Measurements from ENCODE around the gene SOX14.

SOX14 gene

DNA sequence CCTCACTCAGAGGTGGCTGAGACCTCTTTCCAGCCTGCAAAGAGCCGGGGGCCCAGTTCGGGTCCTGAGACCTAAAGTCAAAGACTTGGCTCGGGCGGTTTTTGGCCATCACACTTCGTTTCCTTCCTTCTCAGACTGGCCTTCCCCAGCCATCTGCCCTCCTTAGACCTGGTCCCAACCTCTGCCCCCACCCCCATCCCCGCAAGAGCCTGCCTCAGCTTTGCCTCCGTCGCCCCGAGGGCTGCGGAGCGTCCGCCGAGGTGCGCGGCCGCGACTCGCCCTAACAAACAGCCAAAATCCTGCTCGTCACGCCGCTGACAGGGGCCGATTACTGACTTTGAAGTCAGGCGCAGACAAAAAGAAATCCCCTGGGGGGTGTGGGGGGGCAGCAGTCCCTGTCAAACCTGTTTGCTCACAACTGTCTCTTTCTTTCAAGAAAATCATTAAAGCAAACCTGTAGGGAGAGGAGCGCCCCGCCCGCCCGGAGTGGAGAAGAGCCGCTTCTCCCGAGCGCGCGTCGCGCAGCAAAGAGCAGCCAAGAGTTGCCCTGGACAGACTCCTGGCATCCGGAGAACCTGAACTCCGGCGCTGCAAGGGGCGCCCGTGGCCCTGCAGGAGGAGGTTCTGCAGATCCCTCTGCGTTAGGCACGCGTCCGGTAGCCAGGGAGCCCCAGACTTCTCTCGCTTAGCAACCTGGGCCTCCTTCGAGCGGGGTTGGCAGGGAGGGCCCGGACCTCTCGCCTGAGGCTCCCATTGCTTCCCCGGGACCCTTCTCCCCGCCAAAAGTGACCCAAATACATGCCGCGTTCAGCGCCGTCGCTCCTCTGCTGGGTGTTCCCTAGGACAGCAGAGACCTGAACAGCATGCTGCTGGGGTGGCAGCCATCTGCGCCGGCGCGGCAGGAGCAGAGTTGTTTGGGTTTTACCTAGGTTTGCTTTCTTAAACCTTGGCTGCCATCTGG, 4.5 kb downstream of the SOX14 start:
- no peak for DNase-seq (ENCODE audit: low read depth in 2 of 2, low spot score in 1 of 2)

DNA sequence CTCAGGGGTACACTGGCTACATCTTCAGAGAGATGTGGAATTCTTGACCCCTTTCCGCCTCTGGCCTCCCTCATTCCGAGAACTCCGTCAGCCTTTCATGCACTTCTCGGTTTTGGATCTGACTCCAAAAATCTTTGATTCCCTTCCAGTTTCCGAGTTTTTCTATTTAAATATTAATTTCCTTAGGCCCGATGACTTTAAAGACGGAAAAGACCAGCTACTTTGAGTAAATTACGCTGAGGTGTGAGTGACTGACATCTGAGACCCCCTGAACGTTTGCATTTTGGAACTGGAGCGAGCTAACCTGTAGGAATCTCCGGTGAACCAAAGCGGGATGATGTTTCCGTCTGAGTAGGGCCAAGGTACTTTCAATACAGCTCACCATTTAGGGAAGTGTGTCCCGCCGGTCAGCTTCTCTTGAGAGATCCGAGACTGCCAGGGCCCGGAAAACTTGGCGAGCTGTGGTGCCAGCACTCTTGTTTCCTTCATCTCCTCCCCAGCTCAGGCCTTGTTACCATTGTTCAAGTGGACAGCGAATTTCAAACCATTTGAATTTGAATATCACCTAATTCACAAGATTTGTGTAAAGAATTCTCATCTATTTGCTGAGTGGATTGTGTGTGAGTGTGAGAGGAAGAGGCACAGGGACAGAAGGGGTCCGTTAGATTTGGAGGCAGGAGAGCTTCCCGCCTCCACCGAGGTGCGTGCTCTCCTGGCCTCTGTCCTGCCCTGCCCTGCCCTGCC, 5.4 kb downstream of the SOX14 start:
- DNase-seq (ENCODE audit: low read depth in 2 of 2, low spot score in 1 of 2), result no peak

DNA sequence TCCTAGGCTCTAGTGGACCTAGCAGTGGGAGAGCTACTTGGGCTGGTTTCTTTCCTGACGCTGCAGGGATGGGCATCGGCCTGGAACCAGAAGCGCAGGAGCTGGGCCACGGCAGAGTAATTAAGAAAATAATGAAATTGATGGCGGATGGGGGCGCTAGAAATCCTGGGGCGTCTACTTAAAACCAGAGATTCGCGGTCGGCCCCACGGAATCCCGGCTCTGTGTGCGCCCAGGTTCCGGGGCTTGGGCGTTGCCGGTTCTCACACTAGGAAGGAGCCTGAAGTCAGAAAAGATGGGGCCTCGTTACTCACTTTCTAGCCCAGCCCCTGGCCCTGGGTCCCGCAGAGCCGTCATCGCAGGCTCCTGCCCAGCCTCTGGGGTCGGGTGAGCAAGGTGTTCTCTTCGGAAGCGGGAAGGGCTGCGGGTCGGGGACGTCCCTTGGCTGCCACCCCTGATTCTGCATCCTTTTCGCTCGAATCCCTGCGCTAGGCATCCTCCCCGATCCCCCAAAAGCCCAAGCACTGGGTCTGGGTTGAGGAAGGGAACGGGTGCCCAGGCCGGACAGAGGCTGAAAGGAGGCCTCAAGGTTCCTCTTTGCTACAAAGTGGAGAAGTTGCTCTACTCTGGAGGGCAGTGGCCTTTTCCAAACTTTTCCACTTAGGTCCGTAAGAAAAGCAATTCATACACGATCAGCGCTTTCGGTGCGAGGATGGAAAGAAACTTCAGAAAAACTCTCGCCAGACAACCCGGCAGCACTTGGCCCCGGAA, 6.1 kb downstream of the SOX14 start:
- no peak for DNase-seq (ENCODE audit: low read depth in 2 of 2, low spot score in 1 of 2)

DNA sequence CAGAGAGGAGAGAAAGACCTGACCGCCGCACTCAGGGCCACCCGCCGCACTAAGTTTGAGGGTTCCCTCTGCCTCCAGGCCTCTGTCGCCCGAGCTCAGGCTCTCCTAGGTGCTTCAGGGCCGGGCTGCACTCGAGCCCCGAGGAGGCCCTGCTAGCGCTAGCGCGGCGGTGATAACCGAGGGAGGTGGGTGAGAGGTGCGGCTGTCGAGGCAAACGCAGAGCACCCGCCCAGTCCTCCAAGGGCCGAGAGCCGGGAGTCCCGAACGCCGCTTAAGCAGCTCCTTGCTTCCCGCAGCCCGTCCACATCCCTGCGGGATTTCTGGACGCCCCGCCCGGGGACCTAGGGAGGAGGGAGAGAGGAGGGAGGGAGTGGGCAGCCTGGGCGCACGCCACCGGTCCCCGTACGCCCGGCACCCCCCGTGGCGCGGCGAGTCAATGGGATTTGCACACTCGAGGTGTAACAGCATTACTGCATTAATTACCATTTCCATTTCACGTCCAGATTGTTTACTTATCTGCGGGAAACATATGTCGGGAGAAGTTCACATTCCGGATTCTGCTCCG, 6.8 kb downstream of the SOX14 start:
- DNase-seq (ENCODE audit: low read depth in 2 of 2, low spot score in 1 of 2), result no peak

DNA sequence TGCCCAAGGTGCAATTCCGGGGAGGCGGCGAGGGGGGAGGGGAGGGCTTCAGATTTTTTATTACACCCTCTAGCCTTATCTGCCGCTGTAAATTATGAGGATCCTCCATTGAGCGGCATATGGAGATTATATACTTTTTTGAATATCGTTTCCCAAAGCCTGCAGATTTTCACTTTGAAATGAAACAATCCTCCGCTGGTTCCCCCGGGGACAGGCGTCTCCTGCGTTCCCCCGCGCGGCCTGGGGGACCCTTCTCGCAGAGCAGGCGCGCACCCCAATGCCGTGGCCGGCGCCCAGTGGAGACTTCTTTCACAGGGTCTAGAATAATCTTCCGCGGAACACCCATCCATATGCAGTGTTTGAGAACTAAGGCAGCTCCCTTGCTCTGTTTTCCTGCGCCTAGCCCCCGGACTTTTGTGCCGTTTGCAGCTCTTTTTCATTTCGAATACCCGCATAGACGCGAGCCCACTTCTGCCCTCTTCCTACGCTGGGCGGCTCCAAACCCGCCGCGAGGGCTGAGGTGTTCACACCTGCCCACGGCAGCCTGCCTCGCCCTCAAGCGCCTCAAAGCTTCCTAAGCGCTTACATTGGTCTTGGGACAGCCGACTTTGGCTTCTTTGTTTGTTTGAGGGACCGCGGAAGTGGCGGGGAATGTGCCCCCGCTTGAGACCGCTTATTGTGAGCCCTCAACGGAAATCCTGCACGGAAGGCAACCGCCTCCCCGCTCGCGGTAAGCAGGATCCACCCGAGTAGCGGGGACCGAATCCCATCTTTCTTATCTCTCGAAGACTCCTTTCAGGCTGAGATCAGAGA, 7.5 kb downstream of the SOX14 start:
- no peak for DNase-seq (ENCODE audit: low read depth in 2 of 2, low spot score in 1 of 2)

DNA sequence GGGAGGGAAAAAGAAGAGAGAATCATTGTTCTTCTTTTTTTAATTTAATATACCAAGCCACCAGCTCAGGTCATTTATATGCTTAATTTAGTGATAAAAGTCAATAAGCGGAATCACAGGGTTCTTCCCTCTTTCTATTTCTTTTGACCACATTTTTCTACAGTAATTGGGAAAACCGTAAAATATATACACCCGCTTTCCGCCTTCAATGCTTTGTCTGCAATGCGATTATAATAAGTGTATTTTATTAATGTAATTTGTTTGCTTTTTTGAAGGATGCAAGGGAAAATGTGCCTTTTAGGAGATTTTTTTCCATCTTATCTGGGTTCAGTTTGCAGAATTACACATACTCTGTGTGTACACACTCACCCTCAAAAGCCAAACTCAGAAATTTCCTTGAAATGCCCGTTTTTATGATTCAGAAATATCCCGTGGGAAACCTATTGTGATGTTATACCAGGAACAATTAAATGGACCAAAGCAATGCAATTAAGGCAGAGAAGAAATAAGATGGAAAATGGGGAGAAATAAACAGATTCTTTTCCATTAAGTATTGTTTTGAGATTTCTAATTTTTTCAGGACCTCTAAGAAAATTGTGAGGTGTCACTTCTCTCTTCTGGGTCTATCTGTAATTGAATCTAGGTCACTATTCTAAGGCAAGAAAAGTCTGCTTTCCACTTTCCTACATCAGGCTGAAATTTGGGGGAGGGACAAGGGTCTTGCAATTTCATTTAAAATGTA, 8.3 kb downstream of the SOX14 start:
- no peak for DNase-seq (ENCODE audit: low read depth in 2 of 2, low spot score in 1 of 2)

DNA sequence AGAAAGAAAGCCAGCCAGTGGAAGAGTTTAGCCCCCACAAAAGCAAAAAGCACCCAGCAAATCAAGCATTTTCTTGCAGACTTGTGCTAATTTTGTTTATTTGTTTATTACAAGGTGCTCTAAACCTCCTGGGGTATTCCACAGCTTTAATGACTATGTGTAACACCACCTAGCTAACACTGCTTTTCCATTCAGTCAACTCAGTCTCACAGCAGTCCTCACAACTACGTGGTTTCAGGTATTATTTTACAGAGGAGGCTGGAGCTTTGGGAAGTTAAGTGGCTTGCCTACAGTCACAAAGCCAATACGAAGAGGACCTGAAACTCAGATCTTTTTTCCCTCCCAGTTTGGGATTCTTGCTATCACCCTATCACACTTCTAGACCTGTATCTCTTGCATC, 14.8 kb downstream of the SOX14 start:
- no peak for DNase-seq (ENCODE audit: low read depth in 2 of 2, low spot score in 1 of 2)

DNA sequence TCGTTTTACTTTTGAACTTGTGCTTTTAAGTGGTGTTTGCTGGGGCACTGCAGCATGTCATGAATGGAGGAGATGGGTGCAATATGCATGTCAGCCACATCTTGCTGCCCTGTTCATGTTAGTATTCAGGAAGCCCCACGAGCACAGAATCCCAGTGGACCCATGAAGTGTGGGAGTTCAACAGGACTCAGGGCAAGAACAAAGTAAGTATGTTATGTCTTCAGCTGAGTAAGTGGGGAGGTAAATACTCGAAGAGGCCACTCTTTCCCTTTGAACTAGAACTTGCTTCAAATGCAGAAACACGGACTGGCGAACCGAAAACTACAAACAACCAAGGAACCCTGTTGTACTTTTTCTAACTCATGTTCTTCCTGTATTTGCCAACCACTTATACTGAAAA, 23.4 kb downstream of the SOX14 start:
- no peak for DNase-seq (ENCODE audit: low read depth in 2 of 2, low spot score in 1 of 2)

DNA sequence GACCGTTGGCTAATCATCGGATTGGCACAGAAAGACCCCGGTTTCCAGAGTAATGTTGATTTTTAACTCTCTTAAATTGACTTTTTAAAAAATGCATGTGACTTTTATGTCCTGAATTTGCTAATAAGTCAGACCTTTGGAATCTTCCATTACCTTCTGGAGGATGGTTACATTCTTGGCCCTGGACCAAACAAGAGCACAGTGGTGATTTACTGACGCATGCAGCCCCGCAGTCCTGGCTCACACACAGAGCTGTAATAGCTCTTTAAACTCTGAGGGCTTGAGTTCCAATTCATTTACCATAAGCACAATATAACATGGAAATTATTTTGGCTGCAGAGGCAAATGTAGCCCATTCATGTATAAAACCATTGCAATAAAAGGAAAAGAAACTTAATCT, 25.1 kb downstream of the SOX14 start:
- no peak for DNase-seq (ENCODE audit: low read depth in 2 of 2, low spot score in 1 of 2)

DNA sequence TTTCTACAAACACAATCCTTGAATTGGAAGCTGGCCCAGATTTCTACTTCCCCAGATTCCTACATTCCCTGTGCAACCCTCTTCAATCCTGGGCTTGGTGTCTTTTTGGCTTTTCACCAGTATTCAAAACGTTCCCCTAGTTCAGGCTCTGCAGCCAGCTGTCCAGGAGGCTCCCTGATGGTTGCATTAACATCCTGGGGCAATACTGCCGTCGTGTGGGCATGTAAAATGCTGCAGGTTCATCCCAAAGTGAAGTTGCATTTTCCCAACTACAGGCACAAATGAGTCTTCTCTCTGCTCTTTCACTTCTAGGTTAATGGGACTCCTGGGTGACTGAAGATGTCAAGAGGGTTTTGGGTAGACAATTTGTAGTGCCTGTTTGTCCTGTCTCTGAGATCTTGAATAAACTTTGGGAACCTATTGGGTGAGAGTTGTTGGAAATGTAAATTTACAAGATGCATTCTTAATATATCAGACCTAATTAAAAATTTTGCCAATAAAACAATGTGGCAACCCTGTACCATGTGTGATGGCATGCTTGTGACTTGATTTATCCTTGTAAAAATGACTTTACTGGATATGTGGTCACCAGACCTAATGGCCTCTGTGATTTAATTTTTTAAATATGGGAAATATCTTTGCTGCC, 28.6 kb downstream of the SOX14 start:
- DNase-seq (ENCODE audit: low read depth in 2 of 2, low spot score in 1 of 2), result no peak

DNA sequence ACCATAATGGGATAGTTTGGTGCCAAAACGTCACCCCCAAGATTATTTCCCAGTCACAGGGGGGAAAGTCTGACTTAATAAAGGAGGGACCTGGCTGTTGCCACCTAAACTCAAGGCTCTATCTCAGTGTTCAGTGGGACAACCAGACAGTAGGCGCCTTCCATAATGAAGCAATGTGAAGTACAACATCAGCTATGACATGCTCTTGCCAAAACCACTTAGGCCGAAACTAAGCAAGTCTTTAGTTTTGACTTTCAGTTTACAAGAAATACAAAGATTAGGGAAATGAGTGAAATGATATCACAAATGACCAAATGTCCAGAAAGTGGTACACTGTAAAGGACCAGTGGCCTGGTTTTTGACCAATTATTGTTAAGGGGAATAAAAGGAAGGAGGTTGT, 32.9 kb downstream of the SOX14 start:
- DNase-seq (ENCODE audit: low read depth in 2 of 2, low spot score in 1 of 2), result no peak

DNA sequence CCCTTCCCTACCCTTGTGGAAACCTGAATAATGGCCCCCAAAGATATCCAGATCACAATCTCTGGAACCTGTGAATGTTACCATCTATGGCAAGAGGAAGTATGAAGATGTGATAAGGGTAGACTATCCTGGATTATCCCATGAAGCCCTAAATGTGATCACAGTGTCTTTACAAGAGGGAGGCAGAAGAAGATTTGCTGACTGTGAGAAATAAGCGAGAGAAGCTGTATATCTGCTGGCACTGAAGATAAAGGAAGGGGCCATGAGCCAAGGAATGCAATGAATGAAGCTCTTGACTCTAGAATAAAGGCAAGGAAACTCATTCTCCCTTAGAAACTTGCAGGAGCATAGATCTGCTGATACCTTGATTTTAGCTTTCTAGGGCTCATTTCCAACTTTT, 39.1 kb downstream of the SOX14 start:
- DNase-seq (ENCODE audit: low read depth in 2 of 2, low spot score in 1 of 2), result no peak

DNA sequence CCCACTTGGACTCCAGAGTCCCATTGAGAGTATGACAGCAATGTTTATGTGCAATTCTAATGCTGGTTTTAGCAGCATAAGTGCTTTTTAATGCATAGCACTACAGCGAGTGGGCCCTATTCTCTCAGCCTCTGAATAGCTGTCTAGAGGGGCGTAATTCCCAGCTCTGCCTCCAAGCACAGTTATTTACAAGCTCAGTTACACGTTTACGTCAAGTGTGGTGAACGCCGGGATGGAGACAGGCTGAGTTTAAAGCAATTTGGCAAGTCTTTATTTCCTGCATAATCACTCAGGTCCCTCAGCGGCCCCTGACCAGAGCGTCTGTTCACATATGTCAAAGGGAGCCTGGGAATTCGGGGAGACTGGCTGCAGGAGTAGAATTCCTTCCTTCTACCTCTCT, 43.9 kb downstream of the SOX14 start:
- DNase-seq (ENCODE audit: low read depth in 2 of 2, low spot score in 1 of 2), result no peak

DNA sequence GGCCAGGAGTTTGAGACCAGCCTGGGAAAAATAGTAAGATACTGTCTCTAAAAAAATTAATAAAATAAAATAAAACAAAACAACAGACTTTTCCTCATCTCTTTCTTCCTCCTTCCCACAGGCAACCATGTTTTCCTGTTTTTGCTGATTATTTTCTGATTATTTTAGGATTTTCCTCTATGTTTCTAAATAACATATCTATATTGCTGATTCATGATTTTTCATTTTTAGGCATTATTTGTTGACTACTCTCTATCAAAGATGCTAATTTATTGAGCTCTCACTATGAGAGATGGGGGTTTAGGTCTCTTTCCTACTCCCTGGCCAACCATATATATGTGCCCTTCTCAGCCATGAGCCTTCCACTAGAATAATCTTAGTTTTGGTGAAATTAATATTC, 45.4 kb downstream of the SOX14 start:
- DNase-seq (ENCODE audit: low read depth in 2 of 2, low spot score in 1 of 2), result no peak

DNA sequence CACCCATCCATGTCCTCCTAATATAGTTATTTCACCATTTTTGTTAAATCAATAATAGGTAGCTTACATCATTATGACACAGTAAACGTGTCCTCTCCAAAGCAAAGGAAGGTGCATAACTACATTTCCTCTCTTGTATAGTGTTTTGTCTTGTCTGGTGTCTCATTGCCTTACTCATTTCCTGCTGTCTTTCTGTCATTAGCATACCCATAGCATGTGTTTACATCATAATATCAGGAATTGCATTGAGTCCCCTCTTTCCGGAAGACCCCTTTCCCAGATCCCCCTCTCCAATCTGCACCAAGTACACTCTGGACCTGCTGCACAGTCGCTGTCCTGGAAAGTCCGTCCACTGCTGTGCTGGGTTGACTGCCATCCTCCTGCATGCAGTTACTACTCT, 47.9 kb downstream of the SOX14 start:
- no peak for DNase-seq (ENCODE audit: low read depth in 2 of 2, low spot score in 1 of 2)

DNA sequence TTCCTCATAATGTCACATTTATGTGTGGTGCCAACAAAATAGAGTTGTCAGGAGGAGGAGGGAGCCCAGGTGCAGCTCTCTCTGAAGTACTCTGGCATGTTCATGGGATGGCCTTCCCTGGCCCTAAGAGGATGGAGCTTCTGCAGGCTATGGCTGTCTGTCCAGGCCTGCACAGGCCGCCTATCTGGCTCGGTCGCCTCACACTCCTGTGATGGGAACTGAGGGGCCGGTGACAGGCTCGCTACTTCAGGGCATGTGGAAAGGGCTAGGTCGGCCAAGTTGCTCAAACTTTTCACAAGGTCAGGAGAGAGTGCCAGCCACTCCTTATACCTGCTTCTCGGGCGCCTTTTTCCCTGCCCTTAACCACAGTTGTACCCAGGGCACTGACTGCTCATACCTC, 51.1 kb downstream of the SOX14 start:
- DNase-seq (ENCODE audit: low read depth in 2 of 2, low spot score in 1 of 2), result no peak

Measured in stimulated activated CD8-positive, alpha-beta memory T cell treated with anti-CD3 and anti-CD28 coated beads, Interleukin-4, amount 100 ng/mL, for 4 hours (primary cell).